Right lobe of liver (tissue), 4 donors: ENCODE measurements around the gene INPP4B.

Experiments used
- POLR2A ChIP-seq: fragments of 450-650 bp; IDR thresholded peaks from one replicate; pipeline ENCODE4 v1.6.1; 2017; ENCODE audit warnings: antibody characterized with exemption, mild to moderate bottlenecking
- TF ChIP-seq, protein P1 (sequence below), 4 donors: fragments of 200-600 bp in 3 of 4; fragments of 450-650 bp in 1 of 4; IDR thresholded peaks; one replicate each; pipeline versions ENCODE4 v1.5.1 to v1.8.0; 2016 to 2022; ENCODE audit warnings: antibody characterized with exemption in 4 of 4, mild to moderate bottlenecking in 2 of 4
- donor health status: DM: no; HTN: no; CAD: no.
- donor health status: DM: no; HTN: no; CAD: no.
- donor health status: DM: no; HTN: yes; CAD: no.

DNA sequence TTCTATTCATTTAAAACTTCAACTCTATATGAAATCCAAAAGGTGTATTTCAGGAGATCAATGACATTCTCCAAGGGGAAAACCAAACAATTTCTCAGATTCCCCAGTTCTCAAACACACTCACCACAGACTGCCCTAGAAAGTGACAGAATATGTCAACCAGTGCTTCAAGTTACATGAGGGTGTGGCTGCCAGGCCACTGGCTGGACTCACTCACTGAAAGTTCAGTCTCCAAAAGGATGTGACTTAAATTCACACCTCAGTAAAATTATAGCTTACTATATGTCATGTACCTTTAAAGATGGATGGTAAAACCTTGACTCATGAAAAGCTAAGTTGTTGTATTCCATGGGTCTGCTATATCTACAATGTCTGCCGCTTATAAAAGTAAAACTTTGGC, 7.3 kb downstream of the INPP4B start:
- TF ChIP-seq, protein P1, sequence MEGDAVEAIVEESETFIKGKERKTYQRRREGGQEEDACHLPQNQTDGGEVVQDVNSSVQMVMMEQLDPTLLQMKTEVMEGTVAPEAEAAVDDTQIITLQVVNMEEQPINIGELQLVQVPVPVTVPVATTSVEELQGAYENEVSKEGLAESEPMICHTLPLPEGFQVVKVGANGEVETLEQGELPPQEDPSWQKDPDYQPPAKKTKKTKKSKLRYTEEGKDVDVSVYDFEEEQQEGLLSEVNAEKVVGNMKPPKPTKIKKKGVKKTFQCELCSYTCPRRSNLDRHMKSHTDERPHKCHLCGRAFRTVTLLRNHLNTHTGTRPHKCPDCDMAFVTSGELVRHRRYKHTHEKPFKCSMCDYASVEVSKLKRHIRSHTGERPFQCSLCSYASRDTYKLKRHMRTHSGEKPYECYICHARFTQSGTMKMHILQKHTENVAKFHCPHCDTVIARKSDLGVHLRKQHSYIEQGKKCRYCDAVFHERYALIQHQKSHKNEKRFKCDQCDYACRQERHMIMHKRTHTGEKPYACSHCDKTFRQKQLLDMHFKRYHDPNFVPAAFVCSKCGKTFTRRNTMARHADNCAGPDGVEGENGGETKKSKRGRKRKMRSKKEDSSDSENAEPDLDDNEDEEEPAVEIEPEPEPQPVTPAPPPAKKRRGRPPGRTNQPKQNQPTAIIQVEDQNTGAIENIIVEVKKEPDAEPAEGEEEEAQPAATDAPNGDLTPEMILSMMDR (IDR thresholded peaks at IDR 0.05) = no peak
- TF ChIP-seq POLR2A = no peak
